Measurements from ENCODE around the gene UBTD2.
"Not testable (repeated sequence)": the region's sequence is repeated elsewhere in the genome, so short reads cannot be mapped to it uniquely, and the experiment has no call there.

The UBTD2 gene, protein sequence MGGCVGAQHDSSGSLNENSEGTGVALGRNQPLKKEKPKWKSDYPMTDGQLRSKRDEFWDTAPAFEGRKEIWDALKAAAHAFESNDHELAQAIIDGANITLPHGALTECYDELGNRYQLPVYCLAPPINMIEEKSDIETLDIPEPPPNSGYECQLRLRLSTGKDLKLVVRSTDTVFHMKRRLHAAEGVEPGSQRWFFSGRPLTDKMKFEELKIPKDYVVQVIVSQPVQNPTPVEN

DNA sequence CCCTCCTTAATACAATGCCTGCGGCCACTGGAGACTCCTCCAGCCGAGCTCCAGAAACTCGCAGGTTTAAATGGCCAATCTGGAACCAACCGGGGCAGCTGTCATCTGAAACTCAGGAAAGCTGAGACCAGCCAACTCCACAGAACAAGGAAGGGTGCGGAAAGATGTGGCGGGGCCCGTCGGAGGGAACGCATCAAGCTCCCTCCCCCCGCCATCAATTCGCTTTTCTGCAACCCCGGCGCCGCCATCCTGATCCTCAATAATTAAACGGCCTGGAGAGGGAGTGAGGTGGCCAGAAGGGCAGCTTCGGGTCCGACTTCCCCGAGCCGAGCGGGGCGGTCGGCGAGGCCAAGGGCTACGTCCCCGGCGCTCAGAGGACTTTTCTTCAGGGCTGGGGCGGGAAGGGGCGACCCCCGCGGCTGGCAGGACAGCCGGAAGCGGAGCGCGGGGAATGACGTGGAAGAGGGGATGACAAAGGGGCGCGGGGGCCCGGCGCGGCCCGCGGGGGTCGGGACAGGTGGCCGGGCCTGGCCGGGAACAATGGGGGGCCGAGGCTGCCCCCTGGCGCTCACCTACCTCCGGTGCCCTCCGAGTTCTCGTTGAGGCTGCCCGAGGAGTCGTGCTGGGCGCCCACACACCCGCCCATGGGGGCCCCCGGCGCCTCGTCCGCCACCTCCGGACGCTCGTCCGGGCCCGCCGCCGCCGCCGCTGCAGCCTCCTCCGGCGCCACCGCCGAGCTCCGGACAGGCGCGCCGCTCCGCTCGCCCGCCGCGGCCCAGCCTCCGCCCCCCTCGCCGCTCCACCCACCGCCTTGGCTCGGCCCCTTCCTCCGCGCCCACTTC, at the start of gene UBTD2:
Gene UBTD2 (minus strand): TSS at position 745 of the 842 bp plus-strand sequence. CDS start 99 bp downstream, at position 646.
- DNase-seq, result peak; percentile 24

DNA sequence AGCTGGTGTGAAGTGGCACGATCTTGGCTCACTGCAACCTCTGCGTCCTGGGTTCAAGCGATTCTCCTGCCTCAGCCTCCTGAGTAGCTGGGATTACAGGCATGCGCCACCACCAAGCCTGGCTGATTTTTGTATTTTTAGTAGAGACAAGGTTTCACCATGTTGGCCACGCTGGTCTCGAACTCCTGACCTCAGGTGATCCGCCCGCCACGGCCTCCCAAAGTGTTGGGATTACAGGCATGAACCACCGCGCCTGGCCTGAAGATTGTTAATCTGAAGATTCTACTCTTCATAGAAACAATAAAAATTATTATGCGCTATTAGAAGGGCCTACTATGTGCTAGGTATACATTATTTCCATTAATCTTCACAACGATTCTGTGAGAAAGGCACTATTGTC, 43.3 kb upstream of the UBTD2 start:
- not testable (repeated sequence) for DNase-seq

DNA sequence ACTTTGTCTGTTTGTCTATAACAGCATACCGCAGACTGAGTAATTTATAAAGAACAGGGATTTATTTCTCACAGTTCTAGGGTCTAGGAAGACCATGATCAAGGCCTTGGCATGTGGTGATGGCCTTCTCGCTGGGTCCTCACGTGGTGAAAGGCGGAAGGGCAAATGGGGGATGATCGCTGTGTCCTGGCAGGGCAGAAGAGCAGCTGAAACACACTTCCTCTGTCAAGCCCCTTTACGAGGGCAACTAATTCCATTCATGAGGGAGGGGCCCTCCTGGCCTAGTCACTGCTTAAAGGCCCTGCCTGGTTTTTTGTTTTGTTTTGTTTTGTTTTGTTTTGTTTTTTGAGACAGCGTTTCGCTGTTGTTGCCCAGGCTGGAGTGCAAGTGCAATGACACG, 41.9 kb upstream of the UBTD2 start:
- no peak for DNase-seq

DNA sequence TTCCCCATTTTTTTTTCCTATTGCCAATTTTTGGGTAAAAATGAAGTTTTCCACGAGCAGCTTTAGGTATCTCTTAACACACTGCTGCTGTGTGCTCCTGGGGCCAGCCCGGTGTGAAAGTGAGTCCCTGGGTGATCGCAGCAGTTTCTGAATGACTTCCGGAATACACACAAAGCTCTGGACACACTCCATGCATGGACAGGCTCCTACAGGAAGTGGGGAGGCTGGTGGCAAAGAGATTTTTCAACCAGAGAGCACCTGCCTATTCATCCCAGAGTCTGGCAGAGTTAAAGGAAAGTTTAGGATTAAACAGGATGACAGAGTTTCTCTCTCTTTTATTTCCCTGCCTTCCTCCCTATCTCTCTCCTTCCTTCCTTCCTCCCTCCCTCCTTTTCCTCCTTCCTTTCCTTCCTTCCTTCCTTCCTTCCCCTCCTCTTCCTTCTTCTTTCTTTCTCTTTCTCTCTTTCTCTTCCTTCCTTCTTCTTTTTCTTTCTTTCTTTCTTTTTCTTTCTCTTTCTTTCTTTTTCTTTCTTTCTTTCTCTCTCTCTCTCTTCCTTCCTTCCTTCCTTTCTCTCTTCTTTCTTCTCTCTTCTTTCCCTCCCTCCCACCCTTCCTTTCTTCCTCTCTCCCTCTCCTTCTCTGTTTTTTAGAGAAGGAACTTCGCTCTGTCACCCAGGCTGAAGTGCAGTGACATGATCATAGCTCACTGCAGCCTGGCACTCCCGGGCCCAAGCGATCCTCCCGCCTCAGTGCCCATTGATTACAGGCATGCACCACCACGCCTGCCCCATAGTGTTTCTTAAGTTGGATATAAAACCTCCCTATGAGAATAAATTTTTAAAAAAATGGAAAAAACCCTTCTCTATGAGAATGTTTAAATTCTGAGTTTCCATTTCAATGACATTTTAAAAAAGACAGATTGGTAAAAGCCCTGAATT, 38.7 kb upstream of the UBTD2 start:
- DNase-seq, result no peak

DNA sequence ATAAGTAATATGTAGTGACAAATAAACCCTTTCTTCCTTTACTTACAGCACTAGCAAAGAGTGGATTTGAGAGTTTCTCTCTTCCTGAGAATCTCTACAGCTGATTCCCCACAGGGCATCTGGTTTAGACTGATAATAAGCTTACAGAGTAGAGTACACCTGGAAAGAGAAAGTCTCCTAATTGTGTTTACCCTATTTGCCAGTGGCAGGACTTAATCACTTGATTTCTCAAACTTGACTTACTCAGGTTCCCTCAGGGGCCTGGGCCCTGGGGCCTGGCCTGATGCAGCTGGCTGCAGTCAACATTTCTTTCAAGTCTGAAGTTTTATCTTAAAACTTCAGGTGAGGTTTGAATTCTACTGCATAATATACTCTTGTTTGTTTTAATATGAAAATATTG, 38.0 kb upstream of the UBTD2 start:
- DNase-seq, result no peak

DNA sequence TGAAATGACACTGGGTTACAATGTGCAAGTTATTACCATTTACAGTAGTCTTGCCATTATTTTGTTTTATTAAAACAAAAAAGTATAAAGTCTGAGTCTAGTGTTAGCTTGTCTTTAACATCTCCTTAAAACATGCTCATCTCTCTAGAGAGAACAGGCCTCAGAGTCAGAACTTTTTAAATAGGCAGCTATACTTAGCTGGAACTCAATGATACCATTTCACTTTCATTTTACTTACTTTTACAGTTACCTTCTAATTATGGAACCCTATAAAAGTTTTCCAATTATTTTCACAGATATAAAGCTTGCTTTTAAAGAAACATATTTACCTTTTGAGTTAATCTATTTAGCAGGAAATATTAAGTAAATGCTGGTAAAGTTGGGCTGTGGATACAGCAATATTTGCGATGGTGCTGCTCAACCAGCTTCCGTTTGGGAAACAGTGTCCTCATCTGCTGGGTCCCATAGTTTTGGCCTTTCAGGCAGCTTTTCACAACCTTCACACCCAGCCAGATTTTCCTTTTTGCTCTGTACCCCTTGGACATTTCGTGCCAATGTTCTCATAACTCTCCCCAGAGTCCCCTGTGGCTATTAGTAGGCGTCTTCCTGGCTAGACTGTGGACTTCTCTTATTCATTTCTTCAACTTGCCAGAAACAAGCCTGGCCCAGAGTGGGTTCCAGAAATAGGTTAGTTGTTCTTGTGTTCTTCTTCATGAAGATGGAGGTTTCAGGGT, 36.3 kb upstream of the UBTD2 start:
- DNase-seq, result no peak

DNA sequence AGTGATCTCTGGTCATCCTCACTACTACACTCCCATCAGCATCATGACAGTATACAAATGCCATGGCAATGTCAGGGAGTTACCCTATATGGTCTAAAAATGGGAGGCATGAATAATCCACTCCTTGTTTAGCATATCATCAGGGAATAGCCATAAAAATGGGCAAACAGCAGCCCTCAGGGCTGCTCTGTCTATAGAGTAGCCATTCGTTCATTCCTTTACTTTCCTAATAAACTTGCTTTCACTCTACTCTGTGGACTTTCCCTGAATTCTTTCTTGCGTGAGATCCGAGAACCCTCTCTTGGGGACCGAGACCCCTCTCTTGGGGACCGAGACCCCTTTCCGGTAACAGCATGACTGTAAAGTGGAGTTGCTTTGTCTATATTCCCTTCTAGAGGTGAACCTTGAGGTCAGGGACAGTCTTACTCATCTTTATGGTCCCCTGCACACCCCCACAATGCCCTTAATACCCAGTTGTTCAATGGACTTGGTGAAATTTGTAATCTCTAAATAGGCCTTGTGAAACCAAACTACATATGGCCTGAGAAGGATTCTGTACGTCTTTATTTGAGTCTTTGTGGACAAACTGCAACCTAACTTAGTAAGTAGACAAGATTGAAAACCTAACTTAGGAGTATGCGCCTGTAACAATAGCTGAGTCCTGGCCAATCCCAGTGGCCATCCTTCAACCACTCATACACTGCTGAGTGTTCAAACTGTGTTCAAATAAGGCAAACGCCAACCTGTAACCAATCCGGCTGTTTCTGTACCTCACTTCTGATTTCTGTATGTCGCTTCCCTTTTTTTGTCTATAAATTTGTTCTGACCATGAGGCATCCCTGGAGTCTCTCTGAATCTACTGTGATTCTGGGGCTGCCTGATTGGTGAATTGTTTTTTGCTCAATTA, 32.3 kb upstream of the UBTD2 start:
- DNase-seq, result no peak

DNA sequence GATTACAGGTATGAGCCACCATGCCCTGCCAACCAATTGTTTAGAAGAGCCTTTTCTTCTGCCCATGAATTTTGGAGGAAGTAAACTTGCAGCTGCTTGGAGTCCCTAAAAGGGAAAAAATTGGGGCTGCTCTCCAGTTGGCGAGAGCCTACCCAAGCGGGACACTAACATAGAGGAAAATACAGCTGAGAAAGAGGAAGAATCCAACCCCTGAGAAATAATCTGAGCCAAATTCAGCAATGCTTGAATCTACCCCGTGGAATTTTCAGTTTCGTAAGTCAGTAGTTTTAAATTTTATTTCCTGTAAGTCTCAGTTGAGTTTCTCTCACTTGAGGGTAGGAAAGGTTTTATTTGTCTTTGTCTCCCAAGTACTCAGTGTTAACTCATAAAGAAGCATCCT, 30.4 kb upstream of the UBTD2 start:
- no peak for DNase-seq

DNA sequence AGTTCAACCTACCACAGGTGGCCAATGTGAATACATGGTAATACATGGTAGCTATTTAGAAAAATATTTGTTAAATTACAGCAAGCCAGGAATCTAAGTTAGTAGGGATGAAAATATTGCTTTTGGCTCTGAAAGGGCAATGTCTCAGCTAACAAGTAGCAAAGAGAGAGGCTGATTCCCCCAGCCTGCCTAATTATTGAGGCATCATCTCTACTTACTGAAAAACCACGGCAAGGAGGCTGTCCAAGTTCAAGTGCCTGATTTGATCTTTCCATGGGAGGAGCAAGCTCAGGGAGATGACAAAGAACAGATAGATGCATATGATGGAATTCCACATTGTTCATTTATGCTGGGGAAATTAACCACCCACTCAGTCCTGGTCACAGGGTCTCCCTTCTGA, 28.7 kb upstream of the UBTD2 start:
- DNase-seq, result no peak

DNA sequence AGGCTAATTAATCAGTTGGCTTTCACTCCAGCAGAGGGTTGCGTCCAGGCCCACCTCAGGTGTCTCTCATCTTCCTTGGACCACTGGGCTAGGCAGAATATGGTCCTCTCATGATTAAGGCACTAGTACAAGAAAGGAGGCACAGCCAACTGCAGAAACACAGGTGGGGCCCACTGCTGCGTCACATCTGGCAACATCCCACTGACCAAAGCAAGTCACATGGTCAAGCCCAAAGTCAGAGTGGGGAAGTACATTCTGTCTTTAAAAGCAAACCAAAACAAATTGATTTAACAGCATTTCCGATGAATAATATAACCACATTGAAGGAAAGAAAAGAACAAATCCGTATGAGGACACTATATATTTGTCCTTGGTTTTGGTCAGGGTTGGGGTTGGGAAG, 28.0 kb upstream of the UBTD2 start:
- no peak for DNase-seq

DNA sequence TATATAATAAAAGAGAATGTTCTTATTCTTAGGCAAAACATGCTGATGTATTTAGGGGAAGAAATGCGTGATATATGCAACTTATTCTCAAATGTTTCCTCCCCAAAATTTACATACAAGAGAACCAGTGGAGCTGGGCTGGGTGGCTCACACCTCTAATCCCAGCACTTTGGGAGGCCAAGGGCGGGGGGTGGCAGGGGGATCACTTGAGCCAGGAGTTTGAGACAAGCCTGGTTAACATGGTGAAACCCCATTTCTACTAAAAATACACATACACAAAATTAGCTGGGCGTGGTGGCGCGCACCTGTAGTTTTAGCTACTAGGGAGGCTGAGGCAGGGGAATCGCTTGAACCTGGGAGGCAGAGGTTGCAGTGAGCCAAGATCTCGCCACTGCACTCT, 27.5 kb upstream of the UBTD2 start:
- no peak for DNase-seq

DNA sequence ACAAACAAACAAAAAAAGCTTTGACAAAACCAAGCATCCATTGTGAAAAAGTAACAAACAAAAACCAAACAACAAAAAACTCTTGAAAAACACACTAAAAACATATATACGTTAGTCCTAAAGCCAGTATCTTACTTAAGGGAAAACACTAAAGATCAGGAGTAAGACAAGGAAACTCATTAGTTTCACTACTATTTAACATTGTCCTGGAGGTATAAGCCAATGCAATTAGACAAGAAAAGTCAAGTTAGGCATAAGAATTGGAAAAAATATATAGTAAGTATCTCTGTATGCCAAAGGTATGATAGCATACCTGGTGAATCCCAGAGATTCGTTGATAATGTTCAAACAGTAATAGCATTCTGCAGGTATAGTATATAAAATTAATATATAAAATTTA, 21.8 kb upstream of the UBTD2 start:
- DNase-seq, result no peak

DNA sequence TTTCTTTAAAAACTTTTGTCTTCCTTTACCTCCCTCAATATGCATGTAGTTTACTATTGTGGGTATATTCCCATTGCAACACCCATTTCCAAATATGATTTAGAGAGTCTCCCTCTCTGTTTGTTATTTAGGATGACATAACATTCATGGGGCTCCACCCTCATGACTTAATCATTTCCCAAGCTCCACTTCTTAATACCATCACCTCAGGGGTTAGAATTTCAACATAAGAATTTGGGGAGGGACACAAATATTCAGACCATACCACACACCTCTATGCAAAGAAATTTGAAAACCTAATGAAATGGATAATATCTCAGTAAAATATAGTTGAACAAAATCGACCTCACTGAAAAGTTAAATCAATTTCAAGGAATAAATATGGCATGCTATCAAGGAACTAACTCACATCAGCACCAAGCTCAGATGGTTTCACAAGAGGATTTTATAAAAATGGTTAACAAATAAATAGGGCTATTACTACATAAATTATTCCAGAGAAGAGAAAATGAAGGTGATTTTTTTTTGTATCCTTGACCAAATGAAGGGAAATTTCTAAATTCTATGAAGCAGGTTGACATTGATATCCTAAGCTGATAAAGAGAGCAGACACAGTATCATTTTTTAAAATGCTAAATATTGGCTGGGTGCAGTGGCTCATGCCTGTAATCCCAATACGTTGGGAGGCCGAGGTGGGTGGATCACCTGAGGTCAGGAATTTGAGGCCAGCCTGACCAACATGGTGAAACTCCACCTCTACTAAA, 20.2 kb upstream of the UBTD2 start:
- peak; percentile 5 for DNase-seq

DNA sequence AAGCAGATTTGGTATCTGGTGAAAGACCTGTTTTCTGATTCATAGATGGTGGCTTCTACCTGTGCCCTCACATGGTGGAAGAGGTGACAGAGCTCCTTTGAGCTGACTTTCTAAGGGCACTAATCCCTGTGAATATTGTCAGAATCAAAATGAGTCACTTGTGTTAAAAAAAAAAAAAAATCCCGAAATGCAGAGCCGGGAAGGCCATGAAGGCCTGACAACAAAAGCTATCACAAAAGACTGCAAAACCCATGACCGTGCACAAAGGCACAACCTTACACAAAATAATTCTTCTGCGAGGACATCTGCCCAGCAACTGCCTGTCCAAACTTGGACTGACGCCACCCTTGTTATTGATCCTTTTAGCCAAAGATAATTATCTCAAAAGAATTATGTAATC, 19.6 kb upstream of the UBTD2 start:
- no peak for DNase-seq

DNA sequence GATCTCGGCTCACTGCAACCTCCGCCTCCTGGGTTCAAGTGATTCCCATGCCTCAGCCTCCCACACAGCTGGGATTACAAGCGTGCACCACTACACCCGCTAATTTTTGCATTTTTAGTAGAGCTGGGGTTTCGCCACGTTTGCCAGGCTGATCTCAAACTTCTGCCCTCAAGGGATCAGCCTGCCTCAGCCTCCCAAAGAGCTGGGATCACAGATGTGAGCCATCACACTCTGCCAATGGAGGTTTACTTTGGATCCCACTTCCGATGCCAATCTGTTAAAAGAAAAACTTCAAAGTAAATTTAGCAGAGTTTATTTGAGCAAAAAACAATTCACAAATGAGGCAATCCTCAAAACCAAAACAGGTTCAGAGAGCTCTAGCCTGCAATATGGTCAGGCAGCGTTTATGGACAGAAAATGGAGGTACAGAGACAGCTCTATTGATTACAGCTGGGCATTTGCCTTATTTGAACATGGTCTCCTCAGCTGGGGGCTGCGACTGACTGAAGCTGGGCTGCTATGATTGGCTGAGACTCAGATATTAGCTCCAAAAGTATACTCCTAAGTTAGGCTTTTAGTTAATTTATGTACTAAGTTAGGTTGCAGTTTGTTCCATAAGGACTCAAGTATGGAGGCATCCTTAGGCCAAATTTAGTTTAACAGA, 18.6 kb upstream of the UBTD2 start:
- DNase-seq, result no peak

DNA sequence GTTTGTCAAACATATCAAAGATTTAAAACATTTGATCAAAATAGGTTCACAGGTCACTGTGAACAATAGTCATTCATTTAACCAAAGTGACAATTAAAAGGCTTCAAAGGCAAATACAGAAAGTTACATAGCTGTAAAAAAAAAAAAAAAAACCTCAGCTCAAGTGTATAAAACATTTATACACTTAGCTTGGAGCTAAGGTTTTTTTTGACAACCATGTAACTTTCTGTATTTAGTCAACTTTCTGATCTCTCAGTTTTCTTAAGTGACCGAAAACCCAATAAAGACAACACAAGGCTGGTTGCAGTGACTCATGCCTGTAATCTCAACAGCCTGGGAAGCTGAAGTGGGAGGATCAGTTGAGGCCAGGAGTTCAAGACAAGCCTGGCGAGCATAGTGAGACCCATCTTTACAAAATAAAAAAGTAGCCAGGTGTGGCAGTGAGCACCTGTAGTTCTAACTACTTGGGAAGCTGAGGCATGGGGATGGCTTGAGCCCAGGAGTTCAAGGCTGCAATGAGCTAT, 16.4 kb upstream of the UBTD2 start:
- peak; percentile 19 for DNase-seq

DNA sequence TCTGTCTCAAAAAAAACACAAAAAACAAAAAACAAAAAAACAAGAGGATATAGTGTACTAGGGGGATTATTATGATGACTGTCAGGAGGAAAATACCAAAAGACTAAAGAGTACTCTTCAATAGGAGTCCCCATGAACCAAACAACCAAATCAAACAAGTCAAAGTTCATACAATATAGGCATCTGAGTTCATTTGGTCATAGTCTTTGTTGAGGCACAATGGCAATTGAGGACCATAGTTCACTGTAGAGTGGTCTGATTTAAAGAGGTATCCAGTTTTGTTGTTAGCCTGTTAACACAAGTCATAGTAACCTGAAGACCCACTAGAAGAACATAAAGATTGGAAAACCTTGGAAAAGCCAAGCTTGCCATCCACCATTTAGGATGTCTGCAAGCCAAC, 11.3 kb upstream of the UBTD2 start:
- DNase-seq, result no peak

DNA sequence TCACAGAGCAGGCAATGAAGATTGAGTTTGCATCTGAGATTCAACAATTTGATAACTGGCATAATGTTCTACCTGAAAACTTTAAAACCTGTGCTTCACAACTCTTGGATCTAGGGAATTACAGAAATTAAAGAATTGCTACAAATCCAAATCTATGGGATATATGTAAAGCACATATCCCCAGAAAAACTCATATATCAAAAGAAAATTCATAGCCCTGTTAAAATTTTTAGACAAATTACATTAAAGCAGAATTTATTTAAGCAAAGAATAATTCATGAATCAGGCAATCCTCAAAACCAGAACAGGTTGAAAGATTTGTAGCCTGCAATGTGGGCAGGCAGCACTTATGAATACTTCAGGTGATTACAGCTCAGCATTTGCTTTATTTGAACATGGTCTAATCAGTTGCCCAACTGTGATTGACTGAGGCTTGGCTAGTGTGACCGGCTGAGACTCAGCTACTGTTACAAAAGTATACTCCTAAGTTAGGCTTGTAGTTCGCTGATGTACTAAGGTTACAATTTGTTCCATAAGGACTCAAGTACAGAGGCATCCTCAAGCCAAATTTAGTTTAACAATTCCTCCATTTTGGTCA, 10.3 kb upstream of the UBTD2 start:
- no peak for DNase-seq

DNA sequence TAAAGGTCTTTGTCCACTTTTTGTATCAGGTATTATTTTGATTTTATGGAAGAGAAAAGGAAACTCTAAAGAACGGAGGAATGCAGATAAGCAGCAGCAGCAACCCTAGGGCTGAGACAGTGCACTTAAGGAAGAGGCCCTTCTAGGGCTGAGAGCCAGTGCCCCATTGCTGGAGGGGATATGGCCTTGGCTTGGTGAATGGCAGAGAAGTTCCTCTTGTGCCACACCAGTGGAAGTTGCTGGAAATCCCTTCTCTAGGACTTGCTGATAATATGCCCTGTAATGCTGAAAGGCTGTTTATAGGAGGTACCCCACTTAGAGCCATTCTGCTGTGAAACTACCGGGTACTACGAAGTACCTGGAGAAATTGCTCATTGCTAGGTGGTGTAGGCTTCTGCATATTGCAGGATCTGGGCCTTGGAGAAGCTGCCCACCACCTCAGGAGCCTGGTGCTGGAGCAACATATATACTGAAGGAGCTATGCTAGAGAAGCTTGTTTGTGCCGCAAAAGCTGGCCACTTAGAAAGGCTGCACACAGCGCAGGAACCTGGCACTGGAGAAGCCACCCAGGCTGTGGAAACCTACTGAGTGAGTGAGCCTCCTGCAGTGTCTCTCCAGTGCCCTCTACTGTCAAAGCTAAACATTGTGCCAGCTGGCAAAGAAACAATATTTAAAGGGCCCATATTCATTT, 9.6 kb upstream of the UBTD2 start:
- DNase-seq, result peak; percentile 73
